Fibroblast of the aortic adventitia (primary cell): ENCODE data around the gene JHY. TPM values are rescaled to one million over a fixed set of nuclear protein-coding genes. Genes with fewer than 3 reads are reported as not detected.

Experiments used
- DNase-seq: peaks from one replicate; pipeline ENCODE4 v3.0.0-alpha.2; 2010; ENCODE audit warnings: low read depth
- H3K4me3 ChIP-seq: 2 replicates; pipeline ENCODE4 v1.5.1; 2011; ENCODE audit warnings: low read depth, mild to moderate bottlenecking, control low read depth, low read length, moderate library complexity
- CTCF ChIP-seq: IDR thresholded peaks from 2 replicates; pipeline ENCODE4 v1.5.1; 2011; ENCODE audit warnings: mild to moderate bottlenecking, low read length, control low read depth, inconsistent platforms; ENCODE audit not compliant: insufficient read depth
- total RNA-seq: library from RNA; depleted of rRNA; stranded (reverse); fragments of >200 nt; gene quantifications from 2 replicates; pipeline ENCODE4 v1.2.3, GENCODE V29; 2012; ENCODE audit warnings: low replicate concordance

The JHY gene
- total RNA-seq, 1 donor, result 5.2 TPM

GRCh38 chr11:122902951-122903350, 20.4 kb downstream of the JHY start:
- no peak overlapping the region for H3K4me3 ChIP-seq
- no peak for TF ChIP-seq CTCF
- no peak for DNase-seq

- TF ChIP-seq CTCF, result peak; percentile 50
- DNase-seq, result peak; percentile 67
- no peak overlapping the region for H3K4me3 ChIP-seq
These were observed 28.2 kb downstream of the JHY start for GRCh38 chr11:122910775-122911174.

- peak; percentile 52 for DNase-seq
These were observed 34.8 kb downstream of the JHY start for GRCh38 chr11:122917311-122917710.

GRCh38 chr11:122918734-122919133, 36.2 kb downstream of the JHY start:
- no peak for DNase-seq
- no peak overlapping the region for H3K4me3 ChIP-seq
- no peak for TF ChIP-seq CTCF

More at GRCh38 chr11:122917311-122917710, 34.8 kb downstream of the JHY start:
- TF ChIP-seq CTCF, result no peak
- no peak overlapping the region for H3K4me3 ChIP-seq

GRCh38 chr11:122920579-122920978, 38.0 kb downstream of the JHY start:
- DNase-seq, result no peak
- TF ChIP-seq CTCF, result no peak
- no peak overlapping the region for H3K4me3 ChIP-seq

GRCh38 chr11:122922893-122923292, 40.3 kb downstream of the JHY start:
- H3K4me3 ChIP-seq, result no peak overlapping the region
- TF ChIP-seq CTCF, result no peak
- DNase-seq, result no peak

GRCh38 chr11:122923302-122923701, 40.7 kb downstream of the JHY start:
- H3K4me3 ChIP-seq, result no peak overlapping the region
- no peak for DNase-seq
- TF ChIP-seq CTCF, result no peak
